GM19025 (cell line): ENCODE measurements around the gene DLG3.
A peak's percentile ranks its signal among the peaks of the same experiment; 100 is the strongest.

Experiments used
- ATAC-seq: cut with Tn5 transposase; IDR thresholded peaks from one replicate; pipeline ENCODE4 v1.9.1; 2021; ENCODE audit warnings: mild to moderate bottlenecking, low read depth, moderate library complexity; ENCODE audit not compliant: unreplicated experiment

The DLG3 gene

DNA sequence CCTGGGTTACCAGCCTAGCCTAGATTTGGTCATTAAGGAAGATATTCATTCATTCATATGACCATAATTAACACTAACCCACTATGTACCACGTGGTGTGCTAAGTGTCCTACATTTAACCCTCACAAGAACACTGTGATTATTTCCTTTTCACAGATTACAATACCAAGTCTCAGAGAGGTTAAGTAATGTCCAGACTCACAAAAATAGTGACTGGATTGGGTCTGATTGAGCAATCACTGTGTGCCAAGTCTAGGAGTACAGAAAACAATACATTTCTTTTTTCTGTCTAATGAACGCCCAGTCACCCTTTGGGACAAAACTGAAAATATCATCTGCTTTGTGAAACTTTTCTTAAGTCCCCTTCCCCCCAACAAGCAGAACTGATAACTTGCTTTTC, 7.6 kb upstream of the DLG3 start:
- no peak for ATAC-seq

GRCh38 chrX:70437921-70438665, 6.5 kb upstream of the DLG3 start:
- no peak for ATAC-seq

GRCh38 chrX:70439016-70439415, 5.6 kb upstream of the DLG3 start:
- ATAC-seq: no peak

- ATAC-seq: no peak
Observed at GRCh38 chrX:70442224-70442623, 2.4 kb upstream of the DLG3 start.

GRCh38 chrX:70444946-70445656, 466 bp downstream of the DLG3 start:
- ATAC-seq: no peak

DNA sequence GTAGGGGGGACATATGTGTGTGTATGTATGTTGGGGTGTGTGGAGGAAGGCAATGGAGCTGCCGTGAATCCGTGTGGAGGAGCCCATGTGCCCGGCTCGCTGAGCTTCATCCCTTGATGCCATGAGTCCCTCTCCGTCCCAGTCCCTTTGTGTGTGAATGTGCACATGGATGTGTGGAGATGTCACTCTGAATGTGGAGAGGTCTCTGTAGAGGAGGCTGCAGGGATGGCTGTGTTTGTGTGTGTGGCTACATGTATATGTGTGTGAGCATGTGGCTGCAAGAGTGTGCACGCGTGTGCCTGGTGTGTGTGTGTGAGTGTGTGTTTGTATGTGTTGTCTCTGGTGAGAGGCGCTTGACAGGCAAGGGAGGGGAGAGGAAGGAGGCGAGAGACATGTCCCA, 1.3 kb downstream of the DLG3 start:
- no peak for ATAC-seq

DNA sequence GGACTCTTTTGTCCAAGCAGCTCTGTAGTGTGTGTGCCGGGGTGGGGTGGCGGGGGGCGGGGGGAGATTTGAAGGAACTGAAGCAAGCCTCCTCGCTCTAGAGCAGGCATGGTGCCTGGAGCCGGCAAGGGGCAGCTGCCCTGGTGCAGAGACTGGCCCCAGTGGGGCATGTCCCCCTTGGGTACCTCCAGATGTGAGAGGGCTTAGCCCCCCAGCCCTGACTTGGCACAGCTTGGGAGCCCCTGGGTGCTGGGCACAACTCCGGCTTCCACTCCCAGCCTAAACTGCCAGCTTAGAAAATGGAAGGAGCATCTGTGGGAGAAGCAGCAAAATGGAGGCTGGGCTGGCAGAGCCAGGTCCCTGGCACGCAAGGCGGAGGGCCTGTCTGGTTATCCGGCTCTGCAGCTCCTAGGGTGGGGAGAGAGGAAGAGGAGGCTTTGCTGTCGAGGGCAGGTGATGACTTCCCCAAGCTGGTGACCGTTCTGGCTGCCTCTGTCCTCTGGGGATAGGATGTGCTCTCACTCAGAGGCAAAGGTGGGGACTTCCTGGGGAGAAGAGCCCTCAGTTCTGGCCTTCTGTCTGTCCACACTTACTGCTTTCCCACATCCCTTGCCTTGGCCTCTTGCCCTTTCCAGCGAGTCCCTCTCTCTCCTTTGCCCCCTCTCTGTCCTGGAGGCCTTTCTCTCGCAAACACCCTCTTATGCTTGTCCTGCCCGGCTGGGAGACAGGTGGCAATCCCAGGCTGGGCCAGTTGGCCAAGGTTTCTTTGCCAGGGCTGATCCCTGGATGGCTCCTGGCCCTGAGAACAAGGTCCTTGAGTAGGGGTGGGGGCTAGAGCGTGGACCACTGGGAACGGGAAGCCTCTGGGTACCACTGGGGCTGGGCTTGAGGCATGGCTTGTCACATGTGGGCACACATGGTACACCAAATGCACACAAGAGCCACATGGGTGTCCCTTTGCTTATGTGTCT, 2.0 kb downstream of the DLG3 start:
- no peak for ATAC-seq

DNA sequence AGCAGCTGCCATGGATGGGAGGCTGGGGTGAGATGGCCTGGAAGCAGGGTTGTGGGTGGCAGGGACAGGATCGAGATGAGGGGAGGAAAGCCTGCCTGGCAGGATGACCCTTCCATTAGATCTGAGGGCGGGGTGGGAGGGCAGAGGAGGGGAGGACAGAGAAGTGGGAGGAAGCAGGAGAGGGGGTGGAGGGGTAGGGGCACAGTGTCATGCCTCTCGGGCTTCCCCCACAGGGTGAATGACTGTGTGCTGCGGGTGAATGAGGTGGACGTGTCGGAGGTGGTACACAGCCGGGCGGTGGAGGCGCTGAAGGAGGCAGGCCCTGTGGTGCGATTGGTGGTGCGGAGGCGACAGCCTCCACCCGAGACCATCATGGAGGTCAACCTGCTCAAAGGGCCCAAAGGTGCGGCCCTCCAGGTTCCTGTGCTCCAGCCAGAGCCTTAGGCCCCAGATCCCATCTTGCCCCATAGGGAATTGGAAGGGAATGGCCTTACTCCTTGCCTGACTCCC, 4.9 kb downstream of the DLG3 start:
- no peak for ATAC-seq

DNA sequence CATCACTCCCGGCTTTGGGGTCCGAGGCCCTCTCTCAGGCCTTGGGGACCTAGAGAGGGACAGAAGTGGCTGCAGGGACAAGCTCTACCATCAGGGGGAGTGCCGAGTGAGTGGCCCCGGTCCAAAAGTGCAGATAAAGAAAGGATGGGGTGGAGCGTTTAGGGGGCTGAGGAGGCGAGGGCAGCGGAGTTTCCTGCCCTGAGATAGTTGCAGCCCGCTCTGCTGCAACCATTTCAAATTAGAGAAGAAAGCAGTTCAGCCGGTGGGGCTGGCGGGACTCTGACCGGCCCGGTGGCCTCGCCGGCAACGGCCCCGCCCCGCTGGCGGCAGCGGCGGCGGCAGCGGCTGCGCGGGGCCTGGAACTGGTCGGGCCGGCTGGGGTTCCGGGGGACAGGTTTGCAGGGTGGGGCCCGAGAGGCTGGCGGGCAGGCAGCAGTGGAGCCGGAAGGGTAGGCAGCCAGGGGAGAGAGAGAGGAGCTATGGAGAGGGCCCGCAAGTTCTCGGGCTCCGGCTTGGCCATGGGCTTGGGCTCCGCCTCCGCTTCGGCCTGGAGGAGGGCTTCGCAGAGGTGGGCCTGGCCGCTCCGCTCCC, 7.6 kb downstream of the DLG3 start:
- ATAC-seq: peak; percentile 40

DNA sequence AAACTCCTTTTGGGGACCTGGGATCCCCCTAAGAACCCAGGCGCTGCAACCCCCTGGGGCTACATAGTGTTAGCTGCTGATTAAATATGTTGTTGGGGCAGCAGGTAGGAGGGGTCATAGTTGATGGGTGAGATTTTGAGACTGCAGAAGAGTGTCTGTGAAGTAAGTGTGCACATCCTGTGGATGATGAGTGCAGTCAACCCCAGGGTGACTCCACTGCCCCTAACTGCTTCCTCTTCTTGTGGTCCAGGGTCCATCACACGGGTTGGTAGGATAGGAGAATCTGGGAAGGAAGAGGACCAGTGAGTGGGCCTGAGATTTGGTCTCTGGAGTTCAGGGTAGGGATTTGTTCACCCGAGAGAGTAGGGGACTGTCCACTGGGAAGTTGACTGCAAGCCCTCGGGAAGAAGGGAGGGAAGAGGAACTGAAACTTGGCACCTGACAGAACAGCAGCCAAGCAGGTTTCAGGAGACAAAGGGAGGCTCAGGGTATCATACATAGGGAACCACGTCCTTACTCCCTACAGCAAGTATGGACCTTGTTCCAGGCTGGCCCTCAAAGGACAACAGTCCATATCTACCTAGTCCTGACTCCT, 8.5 kb downstream of the DLG3 start:
- ATAC-seq: no peak

DNA sequence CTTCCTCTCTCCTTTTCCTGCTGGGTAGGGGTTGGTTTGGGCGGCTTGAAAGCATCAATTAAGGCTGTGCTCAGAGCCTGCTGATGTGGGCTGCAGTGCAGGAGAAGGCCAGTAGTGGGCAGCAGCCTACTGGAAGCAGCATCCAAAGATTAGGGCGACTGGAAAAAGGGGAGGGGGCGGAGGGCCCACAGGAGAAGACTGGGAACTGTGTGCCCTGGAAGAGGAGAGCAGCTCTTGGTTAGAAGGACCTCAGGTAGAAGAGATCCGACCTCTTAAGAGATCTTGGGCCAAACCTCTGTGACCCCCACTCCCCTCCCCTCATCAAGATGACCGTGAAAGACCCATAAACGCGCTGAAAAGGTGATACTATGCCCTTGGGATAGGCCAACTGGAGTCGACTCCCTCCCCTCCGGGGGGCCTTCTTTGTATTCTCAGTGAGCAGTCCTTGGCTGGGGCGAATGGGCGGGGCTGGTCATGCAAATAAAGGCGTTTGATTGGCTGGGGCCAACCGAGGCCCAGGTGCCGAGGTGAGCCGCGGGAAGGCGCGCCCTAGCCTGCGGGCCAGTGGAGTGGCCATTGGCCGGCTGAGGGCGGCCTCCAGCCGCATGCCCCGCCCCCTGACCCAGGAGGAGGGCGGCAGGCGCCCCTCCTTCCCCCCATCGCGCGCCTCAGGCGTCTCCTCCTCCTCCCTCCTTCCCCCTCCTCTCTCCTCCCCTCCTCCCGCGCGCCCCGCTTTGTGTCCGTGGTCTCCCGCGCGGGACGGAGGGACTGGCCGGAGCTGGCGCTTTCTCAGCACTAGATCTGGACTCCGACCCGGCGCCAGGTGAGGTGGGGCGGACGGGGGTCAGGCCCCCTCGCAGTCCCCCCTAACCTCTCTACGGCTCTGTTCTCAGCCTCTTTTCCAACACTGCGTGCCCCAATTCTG, 10.1 kb downstream of the DLG3 start:
- ATAC-seq: peak; percentile 49

GRCh38 chrX:70455366-70456202, 10.9 kb downstream of the DLG3 start:
- no peak for ATAC-seq

DNA sequence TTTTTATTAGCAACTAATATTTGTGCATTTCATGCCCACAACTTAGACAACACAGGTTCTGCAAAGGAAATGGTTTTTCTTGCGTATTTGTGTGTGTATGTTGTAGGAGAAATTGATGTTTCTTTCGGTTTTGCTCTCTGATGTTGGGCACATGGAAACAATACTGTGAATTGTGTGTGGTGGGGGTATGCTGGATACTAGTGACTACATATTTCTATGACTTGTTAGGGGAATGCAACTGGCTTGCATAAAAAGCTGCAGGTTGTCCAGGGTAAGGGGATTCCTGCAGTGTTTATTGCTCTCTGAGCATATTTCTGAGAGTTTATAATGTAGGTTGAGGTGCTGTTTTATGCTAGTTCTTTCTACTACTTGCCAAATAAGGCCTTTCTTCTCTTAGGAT, 11.6 kb downstream of the DLG3 start:
- ATAC-seq: no peak

DNA sequence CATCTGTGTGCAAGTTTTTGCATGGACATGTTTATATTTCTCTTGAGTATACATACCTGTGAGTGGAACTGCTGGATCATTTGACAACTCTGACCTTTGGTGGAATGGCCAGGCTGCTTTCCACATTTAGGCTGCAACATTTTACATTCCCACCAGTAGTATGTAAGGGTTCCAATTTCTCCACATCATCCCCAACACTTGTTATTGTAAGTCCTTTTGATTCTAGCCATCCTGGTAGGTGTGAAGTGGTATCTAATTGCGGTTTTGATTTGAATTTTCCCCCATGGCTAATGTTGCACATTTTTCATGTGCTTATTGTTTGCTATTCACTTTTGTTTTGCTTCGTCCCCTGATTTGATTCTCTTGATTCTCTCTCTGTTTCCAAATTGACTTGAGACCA, 16.4 kb downstream of the DLG3 start:
- no peak for ATAC-seq

DNA sequence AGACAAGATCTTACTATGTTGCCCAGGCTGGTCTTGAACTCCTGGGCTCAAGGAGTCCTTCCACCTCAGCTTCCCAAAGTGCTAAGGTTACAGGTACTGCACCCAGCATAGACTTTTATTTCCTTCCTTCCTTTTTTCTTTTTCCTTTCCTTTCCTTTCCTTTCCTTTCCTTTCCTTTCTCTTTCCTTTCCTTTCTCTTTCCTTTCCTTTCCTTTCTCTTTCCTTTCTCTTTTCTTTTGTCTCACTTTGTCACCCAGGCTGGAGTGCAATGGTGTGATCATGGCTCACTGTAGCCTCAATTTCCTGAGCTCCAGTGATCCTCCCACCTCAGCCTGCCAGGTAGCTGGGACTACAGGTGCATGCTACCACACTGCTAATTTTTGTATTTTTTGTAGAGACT, 19.4 kb downstream of the DLG3 start:
- no peak for ATAC-seq

DNA sequence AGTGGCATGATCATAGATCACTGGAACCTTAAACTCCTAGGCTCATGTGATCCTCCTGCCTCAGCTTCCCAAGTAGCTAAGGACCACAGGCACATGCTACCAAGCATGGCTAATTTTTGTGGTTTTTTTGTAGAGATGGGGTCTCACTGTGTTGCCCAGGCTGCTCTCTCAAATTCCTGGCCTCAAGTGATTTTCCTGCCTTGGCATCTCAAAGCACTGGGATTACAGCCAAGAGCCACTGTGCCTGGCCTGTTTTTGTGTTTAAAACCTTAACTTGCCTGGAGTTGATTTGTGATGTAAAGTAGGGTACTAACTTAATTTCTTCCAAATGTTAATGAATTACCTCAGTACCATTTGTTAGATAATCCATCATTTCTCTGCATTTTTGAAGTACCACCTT, 22.3 kb downstream of the DLG3 start:
- no peak for ATAC-seq

DNA sequence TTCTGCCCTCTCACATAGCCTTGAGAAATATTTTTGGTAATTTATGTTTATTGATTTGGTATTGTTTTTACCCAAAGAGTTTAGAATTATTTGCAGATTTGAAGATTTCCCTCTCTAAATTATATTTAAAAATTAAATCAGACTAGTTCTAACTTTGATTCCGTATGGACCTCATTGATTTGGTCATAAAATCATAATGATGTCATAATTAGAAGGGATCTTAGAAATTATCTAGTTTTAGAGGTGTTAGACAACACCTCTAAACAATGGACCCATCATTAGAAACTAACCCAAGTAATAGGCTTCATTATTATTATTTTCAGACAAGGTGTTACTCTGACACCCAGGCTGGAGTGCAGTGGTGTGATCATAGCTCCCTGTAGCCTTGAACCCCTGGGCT, 24.1 kb downstream of the DLG3 start:
- ATAC-seq: no peak

GRCh38 chrX:70470850-70471289, 26.2 kb downstream of the DLG3 start:
- peak; percentile 63 for ATAC-seq
